Hematopoietic multipotent progenitor cell treated with erythropoietin and hydrocortisone succinate and interleukin-3 and kit ligand, for 4 days (in vitro differentiated cells): ENCODE results near the gene AFF3.

Source experiments
- DNase-seq: peaks from one replicate; pipeline ENCODE4 v3.0.0-alpha.2; 2015

AFF3 gene

DNA sequence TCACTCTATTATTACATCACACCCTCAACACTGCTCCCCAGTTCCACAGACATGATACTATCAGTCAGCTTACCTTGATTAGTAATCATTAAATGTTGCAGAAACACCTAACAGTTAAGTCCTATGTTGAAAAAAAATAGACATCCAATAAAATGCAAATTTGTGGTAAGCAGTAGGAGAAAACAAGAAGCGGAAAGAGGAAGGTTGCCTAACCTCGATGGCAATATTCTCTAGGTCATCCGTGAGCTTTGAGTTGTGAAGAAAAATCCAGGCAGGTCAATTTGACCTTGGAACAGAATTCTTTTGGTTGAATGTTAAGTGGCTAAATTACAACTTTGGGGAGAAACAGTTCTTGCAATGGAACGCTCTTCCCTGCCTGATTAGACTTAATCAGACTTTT, 264.4 kb downstream of the AFF3 start:
- DNase-seq, result peak; percentile 30

DNA sequence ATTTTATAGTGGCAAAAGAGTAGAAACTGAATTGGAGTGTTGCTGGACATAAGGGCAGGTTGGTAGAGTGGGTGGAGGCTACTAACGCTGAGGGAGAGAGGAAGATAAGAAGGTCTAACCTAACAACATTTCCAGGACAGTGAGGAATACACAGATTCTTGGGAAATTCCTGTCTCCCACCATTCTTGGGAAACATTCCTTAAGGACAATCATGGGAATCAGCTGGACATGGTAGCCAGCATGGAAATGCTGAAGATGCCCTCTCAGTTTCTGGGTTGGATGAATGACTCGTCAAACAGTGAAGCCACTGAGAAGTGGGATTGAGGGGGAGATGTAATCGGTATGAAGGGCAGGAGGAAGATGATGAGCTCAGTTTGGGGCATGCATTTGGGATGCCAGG, 265.4 kb downstream of the AFF3 start:
- no peak for DNase-seq

DNA sequence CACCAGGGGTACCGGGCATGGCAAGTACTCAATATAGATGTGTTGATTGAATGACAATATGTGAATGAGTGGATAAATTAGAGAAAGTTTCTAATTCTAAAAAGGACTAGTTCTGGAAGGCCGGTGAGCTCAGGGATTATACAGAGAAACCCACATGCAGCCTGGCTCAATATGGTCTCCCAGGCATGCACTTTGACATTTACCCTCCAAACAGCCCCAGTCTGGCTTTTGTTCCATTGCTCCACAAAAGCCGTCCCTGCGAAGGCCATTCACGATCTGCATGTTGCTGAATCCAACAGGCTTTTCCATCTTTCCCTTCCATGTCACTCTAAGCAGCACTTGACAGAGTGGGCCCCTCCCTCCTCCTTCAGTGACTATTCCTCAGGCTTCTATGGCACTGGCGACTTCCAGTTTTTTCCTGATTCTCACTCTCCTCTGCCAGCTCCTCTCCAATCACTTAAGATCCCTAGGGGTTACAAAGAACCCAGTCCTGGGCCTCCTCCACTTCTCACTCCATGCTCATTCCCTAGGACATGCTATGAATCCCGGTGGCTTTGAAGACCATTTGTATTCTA, 266.7 kb downstream of the AFF3 start:
- DNase-seq, result no peak

DNA sequence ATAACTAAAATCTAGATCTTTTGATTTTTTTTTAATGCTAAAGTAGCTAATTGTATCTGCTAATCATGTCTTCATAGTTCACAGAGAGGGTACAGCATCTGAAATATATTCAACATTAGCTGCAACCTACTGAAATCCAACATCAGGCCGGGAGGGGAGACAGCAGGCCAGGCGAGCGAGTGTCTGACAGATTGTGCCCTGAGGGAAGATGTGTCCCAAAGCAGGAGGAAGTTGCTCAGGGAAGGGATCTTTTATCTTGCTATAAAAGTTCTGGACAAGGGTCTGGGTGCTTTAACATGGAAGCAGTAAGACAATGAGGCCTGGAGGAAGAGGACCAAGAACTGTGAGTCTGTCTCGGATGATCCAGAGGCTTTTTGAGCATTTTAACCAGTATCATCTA, 274.1 kb downstream of the AFF3 start:
- DNase-seq, result no peak

DNA sequence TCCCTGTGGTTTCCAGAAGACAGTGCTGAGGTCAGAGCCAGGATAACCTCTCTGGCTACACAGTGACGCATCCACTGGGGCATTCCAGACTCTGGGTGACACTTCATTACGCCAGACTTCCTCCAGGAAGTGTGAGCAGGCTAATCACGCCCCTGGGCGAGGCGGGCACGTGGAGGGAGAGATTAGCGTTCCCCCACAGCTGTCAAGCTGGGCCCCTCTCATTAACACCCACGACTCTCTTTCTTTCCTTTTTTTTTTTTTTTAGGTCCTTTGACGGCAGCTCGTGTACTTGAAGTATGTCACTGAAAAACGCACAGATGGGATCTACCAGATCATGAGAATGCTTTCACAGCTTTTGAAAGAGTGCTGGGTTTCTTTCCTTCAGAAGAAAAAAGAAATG, 274.6 kb downstream of the AFF3 start:
- DNase-seq, result peak; percentile 18

- no peak for DNase-seq
Observed at GRCh38 chr2:99865818-99866676, 276.3 kb downstream of the AFF3 start.

GRCh38 chr2:99864561-99865553, 277.5 kb downstream of the AFF3 start:
- DNase-seq, result peak; percentile 59

DNA sequence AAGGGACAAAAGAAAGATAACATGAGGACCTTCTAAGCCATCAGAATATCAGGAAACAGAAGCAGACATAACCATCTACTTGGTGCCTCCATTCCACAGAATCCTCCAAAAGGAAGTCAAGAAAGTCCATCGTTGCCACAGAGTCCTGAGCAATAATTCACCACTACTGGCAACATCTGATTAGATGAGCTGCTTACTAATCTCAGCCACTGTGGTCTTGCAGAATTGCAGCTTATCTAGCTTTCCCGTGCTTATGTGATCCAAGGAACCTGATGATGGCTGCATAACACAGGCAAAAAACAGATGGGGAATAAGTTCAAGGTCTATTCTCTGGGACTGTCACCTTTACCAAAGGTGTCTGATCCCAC, 278.5 kb downstream of the AFF3 start:
- peak; percentile 37 for DNase-seq

- DNase-seq, result no peak
Observed at GRCh38 chr2:99863236-99863902, 279.0 kb downstream of the AFF3 start.

GRCh38 chr2:99862566-99862965, 279.8 kb downstream of the AFF3 start:
- DNase-seq, result peak; percentile 75

GRCh38 chr2:99861376-99861760, 281.0 kb downstream of the AFF3 start:
- DNase-seq, result peak; percentile 86

DNA sequence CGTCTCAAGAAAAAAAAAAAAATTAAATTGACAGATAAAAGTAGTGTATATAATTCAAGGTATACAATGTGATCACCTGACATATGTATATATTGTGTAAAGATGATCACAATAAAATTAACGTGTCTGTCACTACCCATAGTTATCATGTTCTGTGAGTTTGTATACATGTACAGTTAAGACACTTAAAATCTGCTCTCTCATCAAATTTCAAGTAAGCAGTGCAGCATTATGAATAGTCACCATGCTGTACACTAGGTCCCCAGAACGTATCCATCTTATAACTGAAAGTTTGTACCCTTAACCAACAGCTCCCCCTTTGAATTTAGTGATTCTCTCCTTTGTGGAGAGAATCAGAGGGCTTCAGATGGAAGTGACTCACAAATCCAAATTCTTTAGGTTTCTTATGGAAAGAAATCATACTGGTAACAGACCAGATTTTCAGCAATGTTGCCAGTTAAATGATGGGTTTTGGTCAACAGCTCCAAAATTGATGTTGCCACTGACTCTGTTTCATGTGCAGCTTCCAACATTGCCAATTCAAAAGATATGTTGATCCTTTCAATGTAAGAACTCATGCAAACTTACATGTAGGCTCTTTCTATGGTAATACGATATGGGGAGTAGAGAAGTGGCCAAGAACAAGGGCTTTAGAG, 281.5 kb downstream of the AFF3 start:
- DNase-seq, result no peak

DNA sequence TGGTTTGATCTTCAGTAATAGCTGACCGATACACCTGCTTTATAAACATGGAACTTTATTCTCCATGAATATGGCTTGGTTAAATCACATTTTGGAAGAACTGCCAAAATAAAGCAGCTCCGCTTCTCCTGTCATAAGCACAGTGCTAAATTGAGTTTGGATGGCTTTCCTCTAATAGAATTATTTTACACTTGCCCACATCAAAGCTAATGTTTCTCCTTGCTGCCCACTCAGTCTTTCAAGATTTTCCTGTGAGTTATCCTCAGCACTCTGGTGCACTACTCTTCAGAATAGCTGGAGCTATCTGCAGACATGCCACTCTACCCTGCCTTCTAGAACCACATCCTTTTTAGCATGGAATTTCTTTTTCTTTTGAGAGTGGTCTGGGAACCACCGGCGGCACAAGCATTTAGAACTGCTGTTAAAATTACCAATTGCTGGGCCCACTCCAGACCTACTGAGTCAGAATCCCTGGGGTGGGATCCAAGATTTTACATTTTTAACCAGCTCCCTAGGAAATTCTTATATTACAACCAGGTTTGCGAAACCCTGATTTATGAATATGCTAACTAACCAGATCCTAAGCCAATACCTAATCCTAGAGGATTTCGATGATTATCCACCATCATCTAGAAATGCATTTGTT, 283.3 kb downstream of the AFF3 start:
- DNase-seq, result no peak

DNA sequence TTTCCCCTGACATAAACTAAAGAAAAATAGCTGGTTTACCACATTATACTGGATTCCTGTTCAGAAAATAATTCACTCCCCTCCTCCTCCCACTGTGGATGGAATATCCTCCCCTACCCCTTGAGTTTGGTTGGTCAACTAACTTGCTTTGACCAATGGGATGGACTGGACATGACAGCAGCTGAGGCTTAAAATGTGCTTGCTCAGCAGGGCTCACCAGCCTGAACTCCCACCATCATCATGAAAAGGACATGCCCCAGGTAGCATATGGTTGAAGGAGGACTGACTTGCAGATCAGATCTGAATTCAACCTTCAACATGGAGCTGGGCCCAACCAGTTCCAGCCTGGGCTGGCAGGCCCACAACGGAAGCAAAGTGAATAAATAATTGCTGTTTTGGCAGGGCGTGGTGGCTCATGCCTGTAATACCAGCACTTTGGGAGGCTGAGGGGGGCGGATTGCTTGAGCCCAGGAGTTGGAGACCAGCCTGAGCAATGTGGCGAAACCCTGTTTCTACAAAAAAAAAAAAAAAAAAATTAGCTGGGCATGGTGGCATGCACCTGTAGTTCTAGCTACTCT, 284.4 kb downstream of the AFF3 start:
- no peak for DNase-seq

DNA sequence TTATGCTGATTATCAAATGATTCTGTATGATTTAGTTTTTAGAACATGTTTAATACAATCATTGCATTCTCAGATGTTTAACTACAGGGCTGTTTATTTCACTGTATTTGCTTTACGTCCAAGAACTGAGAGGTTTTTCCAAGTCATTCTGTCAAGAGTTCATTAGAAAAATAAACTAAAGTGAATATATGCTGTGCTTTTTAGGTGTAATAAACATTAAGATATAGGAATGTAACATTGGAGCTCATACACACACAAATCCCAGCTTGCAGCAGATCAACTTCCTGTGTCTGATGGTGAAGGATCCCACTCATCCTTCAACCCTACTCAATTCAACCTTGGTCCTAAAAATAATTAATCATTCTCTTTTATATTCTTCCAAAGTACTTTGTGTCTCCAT, 285.0 kb downstream of the AFF3 start:
- no peak for DNase-seq

- no peak for DNase-seq
Observed at GRCh38 chr2:99856119-99856518, 286.3 kb downstream of the AFF3 start.

- DNase-seq, result no peak
Observed at GRCh38 chr2:99854236-99854852, 288.0 kb downstream of the AFF3 start.

DNA sequence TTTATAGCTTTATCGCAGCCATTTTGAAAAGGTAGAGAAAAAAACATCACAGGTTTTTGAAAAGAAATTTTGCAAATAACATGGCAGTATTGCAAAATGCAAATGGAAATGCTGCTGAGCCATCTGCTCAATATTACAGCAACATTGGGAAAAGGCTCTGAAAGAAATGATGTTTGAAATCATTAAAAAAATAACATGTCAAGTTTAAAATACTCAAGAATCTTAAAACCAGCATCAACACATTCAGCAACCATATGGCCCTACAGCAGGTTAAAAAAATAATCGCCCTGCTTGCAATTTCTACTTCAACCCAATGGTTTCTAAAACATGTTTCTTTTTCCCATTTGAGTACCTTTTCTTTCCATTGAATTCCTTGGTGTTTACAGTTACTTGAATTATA, 289.4 kb downstream of the AFF3 start:
- no peak for DNase-seq

DNA sequence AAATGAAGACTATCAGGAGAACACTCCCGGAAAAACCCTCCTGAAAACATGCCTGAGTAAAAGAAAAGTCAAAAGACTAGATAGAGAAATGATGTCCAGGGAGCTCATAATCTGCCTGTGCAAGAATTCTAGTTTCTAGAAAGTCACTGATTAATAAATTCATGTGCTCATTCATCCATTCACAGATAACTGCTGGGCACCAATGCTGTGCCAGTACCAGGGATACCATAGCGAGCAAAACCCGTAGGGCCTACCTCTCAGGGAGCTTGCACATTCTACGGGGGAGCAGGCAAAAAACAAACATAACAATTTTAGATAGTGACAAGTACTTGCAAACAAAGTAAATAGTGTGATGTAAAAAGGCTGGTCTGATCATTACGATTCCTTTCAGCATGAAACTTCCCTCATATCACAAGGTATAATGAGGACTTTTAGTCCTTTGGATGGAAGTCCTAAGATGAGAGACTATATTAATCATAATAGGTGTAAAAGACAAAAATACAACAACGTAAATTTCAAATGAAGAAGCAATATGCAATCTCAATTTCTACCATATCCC, 289.9 kb downstream of the AFF3 start:
- DNase-seq, result no peak

GRCh38 chr2:99851811-99852210, 290.6 kb downstream of the AFF3 start:
- DNase-seq, result no peak

DNA sequence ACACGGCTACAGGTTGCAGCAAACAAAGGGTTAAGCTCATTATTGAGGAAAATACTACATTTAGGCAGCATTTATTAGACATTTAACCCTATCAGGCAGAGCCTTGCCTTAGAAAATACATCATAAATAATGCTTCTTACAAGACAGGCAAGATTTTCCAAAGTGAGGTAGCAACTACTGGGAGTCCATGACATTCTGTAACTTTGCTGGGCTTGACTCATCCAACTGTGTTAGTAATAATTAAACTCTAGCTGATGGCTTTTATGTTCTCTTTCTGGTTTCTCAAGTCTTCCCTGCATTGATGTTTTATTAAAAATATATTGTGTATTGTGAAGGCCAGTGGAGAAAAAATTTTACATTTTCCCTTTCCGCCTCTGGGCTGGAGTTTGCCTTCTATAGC, 291.3 kb downstream of the AFF3 start:
- DNase-seq, result no peak
